ENCODE results near the gene LBR.
A peak's percentile ranks its signal among the peaks of the same experiment; 100 is the strongest.
"Not testable (repeated sequence)": the region's sequence is repeated elsewhere in the genome, so short reads cannot be mapped to it uniquely, and the experiment has no call there.

LBR gene

GRCh38 chr1:225427235-225428067, at the start of gene LBR:
LBR (minus strand) TSS chr1:225428038; CDS start chr1:225424075, 3,963 bp downstream.
- DNase-seq = no peak

GRCh38 chr1:225477296-225477911, 49.6 kb upstream of the LBR start:
- DNase-seq = no peak

GRCh38 chr1:225476538-225476988, 48.7 kb upstream of the LBR start:
- no peak for DNase-seq

- DNase-seq = no peak
Measured at GRCh38 chr1:225476100-225476511, 48.3 kb upstream of the LBR start.

GRCh38 chr1:225474986-225475820, 47.4 kb upstream of the LBR start:
- DNase-seq = peak; percentile 80

- no peak for DNase-seq
Measured at GRCh38 chr1:225474439-225474985, 46.7 kb upstream of the LBR start.

GRCh38 chr1:225473676-225474438, 46.0 kb upstream of the LBR start:
- DNase-seq = not testable (repeated sequence)

- not testable (repeated sequence) for DNase-seq
Measured at GRCh38 chr1:225473266-225473665, 45.4 kb upstream of the LBR start.

- DNase-seq = no peak
Measured at GRCh38 chr1:225471453-225472301, 43.8 kb upstream of the LBR start.

GRCh38 chr1:225471109-225471452, 43.2 kb upstream of the LBR start:
- DNase-seq = no peak

- DNase-seq = no peak
Measured at GRCh38 chr1:225470211-225471108, 42.6 kb upstream of the LBR start.

GRCh38 chr1:225469051-225469450, 41.2 kb upstream of the LBR start:
- DNase-seq = no peak

GRCh38 chr1:225468270-225469020, 40.6 kb upstream of the LBR start:
- no peak for DNase-seq

GRCh38 chr1:225467193-225468020, 39.6 kb upstream of the LBR start:
- no peak for DNase-seq

- no peak for DNase-seq
Measured at GRCh38 chr1:225466848-225467192, 39.0 kb upstream of the LBR start.

- no peak for DNase-seq
Measured at GRCh38 chr1:225465793-225466517, 38.1 kb upstream of the LBR start.

- DNase-seq = no peak
Measured at GRCh38 chr1:225464851-225465792, 37.3 kb upstream of the LBR start.

Measured in T1000 (cell line).